Liver (tissue), 9 donors: Measurements from ENCODE around the gene SNRPD2. TPM values are rescaled to one million over a fixed set of nuclear protein-coding genes. Genes with fewer than 3 reads are reported as not detected.

Experiments used
- DNase-seq: peaks from one replicate; pipeline ENCODE4 v3.0.0-alpha.2; 2017; ENCODE audit warnings: low spot score
- H3K27ac ChIP-seq, 2 donors: one replicate each; pipeline ENCODE4 v1.7.0; 2013; ENCODE audit warnings: inconsistent platforms in 2 of 2, low read length in 2 of 2, control low read depth in 1 of 2, low read depth in 1 of 2, mild to moderate bottlenecking in 1 of 2
- H3K27me3 ChIP-seq, 4 donors: one replicate each; pipeline versions ENCODE4 v1.6.1 to v1.7.0; 2013; ENCODE audit warnings: low read length in 3 of 4, inconsistent platforms in 1 of 4, mild to moderate bottlenecking in 1 of 4, moderate library complexity in 1 of 4; ENCODE audit not compliant: control insufficient read depth in 4 of 4, insufficient read depth in 4 of 4
- H3K36me3 ChIP-seq, 4 donors: one replicate each; pipeline versions ENCODE4 v1.6.1 to v1.7.0; 2013; ENCODE audit warnings: low read length in 3 of 4, mild to moderate bottlenecking in 3 of 4, low read depth in 1 of 4, moderate library complexity in 1 of 4; ENCODE audit not compliant: control insufficient read depth in 4 of 4, insufficient read depth in 3 of 4
- H3K4me1 ChIP-seq, 4 donors: one replicate each; pipeline versions ENCODE4 v1.6.1 to v1.7.0; 2013; ENCODE audit warnings: low read length in 3 of 4, mild to moderate bottlenecking in 3 of 4, moderate library complexity in 1 of 4; ENCODE audit not compliant: control insufficient read depth in 4 of 4, insufficient read depth in 4 of 4
- H3K4me3 ChIP-seq, 3 donors: one replicate each; pipeline versions ENCODE4 v1.6.1 to v1.7.0; 2013; ENCODE audit warnings: low read length in 3 of 3, control low read depth in 1 of 3, low read depth in 1 of 3, mild to moderate bottlenecking in 1 of 3
- H3K9ac ChIP-seq, 2 donors: one replicate each; pipeline ENCODE4 v1.7.0; 2013; ENCODE audit warnings: low read length in 2 of 2, mild to moderate bottlenecking in 2 of 2, moderate library complexity in 2 of 2, control low read depth in 1 of 2, low read depth in 1 of 2
- H3K9me3 ChIP-seq, 4 donors: one replicate each; pipeline versions ENCODE4 v1.6.1 to v1.7.0; 2013; ENCODE audit warnings: low read length in 3 of 4; ENCODE audit not compliant: control insufficient read depth in 4 of 4
- EGR1 ChIP-seq, 2 donors: IDR thresholded peaks; 2 replicates each; pipeline ENCODE4 v1.6.1; 2016 to 2018; ENCODE audit warnings: antibody characterized with exemption in 2 of 2, low read depth in 2 of 2
- FOXA1 ChIP-seq: IDR thresholded peaks from 2 replicates; pipeline ENCODE4 v1.6.1; 2016; ENCODE audit warnings: antibody characterized with exemption
- FOXA2 ChIP-seq: IDR thresholded peaks from 2 replicates; pipeline ENCODE4 v1.6.1; 2016; ENCODE audit warnings: antibody characterized with exemption
- GABPA ChIP-seq, 2 donors: IDR thresholded peaks in 1 of 2; conservative IDR thresholded peaks in 1 of 2; 2 replicates each; pipeline ENCODE4 v1.6.1; 2016; ENCODE audit warnings: antibody characterized with exemption in 2 of 2, mild to moderate bottlenecking in 1 of 2, moderate library complexity in 1 of 2
- HNF4A ChIP-seq, 2 donors: conservative IDR thresholded peaks; 2 replicates each; pipeline ENCODE4 v1.6.1; 2016; ENCODE audit warnings: antibody characterized with exemption in 2 of 2, mild to moderate bottlenecking in 2 of 2
- HNF4G ChIP-seq: IDR thresholded peaks from 2 replicates; pipeline ENCODE4 v1.6.1; 2016; ENCODE audit warnings: antibody characterized with exemption
- JUND ChIP-seq, 2 donors: IDR thresholded peaks; 2 replicates each; pipeline ENCODE4 v1.6.1; 2016; ENCODE audit warnings: antibody characterized with exemption in 2 of 2
- NR2F2 ChIP-seq: IDR thresholded peaks from 2 replicates; pipeline ENCODE4 v1.6.1; 2016; ENCODE audit warnings: antibody characterized with exemption
- RAD21 ChIP-seq, 2 donors: IDR thresholded peaks; 2 replicates each; pipeline ENCODE4 v1.6.1; 2016; ENCODE audit warnings: antibody characterized with exemption in 2 of 2, mild to moderate bottlenecking in 2 of 2
- RXRA ChIP-seq, 2 donors: IDR thresholded peaks; 2 replicates each; pipeline ENCODE4 v1.6.1; 2017 to 2018; ENCODE audit warnings: antibody characterized with exemption in 2 of 2, mild to moderate bottlenecking in 1 of 2
- SP1 ChIP-seq: IDR thresholded peaks from 2 replicates; pipeline ENCODE4 v1.6.1; 2018; ENCODE audit warnings: antibody characterized with exemption, mild to moderate bottlenecking
- TAF1 ChIP-seq: conservative IDR thresholded peaks from 2 replicates; pipeline ENCODE4 v1.6.1; 2016; ENCODE audit warnings: antibody characterized with exemption, mild to moderate bottlenecking
- YY1 ChIP-seq: IDR thresholded peaks from 2 replicates; pipeline ENCODE4 v1.6.1; 2016; ENCODE audit warnings: antibody characterized with exemption, mild to moderate bottlenecking
- WGBS: extraction: QIAGEN DNeasy Blood & Tissue Kit; methylation state at CpG from one replicate; pipeline ENCODE4 v1.1.7; 2013; 5-methylcytosine and 5-hydroxymethylcytosine counted together
- polyA plus RNA-seq, 2 donors: library from polyadenylated mRNA; stranded (reverse) in 1 of 2; unstranded in 1 of 2; fragments of 200-250 nt in 1 of 2; fragments of >200 nt in 1 of 2; fragmentation: Nextera tagmentation in 1 of 2; extraction: Ambion mirVana in 1 of 2; gene quantifications; one replicate each; pipeline versions ENCODE4 v1.2.1 to v1.2.3, GENCODE V29; 2013 to 2015
- total RNA-seq, 2 donors: library from RNA; depleted of rRNA; stranded (reverse); fragments of >200 nt; gene quantifications; one replicate each; pipeline ENCODE4 v1.2.3, GENCODE V29; 2014
- TF ChIP-seq, protein P1 (sequence below): IDR thresholded peaks from 2 replicates; pipeline ENCODE4 v1.6.1; 2016; ENCODE audit warnings: antibody characterized with exemption
- TF ChIP-seq, protein P2 (sequence below): fragments of 150-350 bp; IDR thresholded peaks from 2 replicates; pipeline ENCODE4 v1.5.1; 2017; ENCODE audit warnings: improper control_type of control experiment, low read depth, low read length; ENCODE audit not compliant: missing input control
- TF ChIP-seq, protein P3 (sequence below): IDR thresholded peaks from 2 replicates; pipeline ENCODE4 v1.6.1; 2016; ENCODE audit warnings: antibody characterized with exemption
- TF ChIP-seq, protein P4 (sequence below): IDR thresholded peaks from 2 replicates; pipeline ENCODE4 v1.6.1; 2016; ENCODE audit warnings: antibody characterized with exemption
- TF ChIP-seq, protein P5 (sequence below): IDR thresholded peaks from 2 replicates; pipeline ENCODE4 v1.6.1; 2016; ENCODE audit warnings: antibody characterized with exemption, mild to moderate bottlenecking
- donor health status: healthy.
- donor health status: healthy.
- donor health status: healthy.
- donor health status: healthy.
- donor health status: healthy.

Gene SNRPD2
- total and polyA plus RNA-seq, 4 donors = 38.6 to 175 (median 90.5) TPM

DNA sequence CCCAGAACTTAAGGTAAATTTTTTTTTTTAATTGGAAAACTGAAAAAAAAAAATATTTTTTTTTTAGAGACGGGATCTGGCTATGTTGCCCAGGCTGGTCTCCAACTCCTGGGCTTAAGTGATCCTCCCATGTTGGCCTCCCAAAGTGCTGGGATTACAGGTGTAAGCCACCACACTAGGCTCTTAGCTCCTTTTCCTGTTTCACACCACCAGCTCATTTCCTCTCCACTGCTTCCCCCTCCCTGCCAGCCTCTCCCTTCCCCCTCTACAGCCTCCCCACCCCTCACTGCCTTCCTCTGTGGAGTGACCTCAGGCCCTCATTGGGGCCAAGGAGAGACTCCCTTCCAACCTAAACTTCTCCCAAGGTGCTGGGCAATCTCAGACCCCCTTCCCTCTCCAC lies 28.0 kb downstream of the SNRPD2 start:
- TF ChIP-seq FOXA2 (no peak), RXRA (IDR thresholded peaks at IDR 0.05) (no peak), EGR1 (IDR thresholded peaks at IDR 0.05; ENCODE audit: low read depth in 2 of 2) (no peak), TAF1 (no peak), YY1 (no peak), NR2F2 (no peak), HNF4A (conservative IDR thresholded peaks at IDR 0.05) (no peak), GABPA (IDR thresholded peaks at IDR 0.05 in 1 of 2, conservative IDR thresholded peaks at IDR 0.05 in 1 of 2) (no peak), RAD21 (IDR thresholded peaks at IDR 0.05) (no peak), SP1 (no peak), FOXA1 (no peak), HNF4G (no peak), JUND (IDR thresholded peaks at IDR 0.05) (no peak)
- TF ChIP-seq, protein P1, sequence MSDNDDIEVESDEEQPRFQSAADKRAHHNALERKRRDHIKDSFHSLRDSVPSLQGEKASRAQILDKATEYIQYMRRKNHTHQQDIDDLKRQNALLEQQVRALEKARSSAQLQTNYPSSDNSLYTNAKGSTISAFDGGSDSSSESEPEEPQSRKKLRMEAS = no peak
- TF ChIP-seq, protein P2, sequence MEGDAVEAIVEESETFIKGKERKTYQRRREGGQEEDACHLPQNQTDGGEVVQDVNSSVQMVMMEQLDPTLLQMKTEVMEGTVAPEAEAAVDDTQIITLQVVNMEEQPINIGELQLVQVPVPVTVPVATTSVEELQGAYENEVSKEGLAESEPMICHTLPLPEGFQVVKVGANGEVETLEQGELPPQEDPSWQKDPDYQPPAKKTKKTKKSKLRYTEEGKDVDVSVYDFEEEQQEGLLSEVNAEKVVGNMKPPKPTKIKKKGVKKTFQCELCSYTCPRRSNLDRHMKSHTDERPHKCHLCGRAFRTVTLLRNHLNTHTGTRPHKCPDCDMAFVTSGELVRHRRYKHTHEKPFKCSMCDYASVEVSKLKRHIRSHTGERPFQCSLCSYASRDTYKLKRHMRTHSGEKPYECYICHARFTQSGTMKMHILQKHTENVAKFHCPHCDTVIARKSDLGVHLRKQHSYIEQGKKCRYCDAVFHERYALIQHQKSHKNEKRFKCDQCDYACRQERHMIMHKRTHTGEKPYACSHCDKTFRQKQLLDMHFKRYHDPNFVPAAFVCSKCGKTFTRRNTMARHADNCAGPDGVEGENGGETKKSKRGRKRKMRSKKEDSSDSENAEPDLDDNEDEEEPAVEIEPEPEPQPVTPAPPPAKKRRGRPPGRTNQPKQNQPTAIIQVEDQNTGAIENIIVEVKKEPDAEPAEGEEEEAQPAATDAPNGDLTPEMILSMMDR = no peak
- TF ChIP-seq, protein P3, sequence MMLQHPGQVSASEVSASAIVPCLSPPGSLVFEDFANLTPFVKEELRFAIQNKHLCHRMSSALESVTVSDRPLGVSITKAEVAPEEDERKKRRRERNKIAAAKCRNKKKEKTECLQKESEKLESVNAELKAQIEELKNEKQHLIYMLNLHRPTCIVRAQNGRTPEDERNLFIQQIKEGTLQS = no peak
- TF ChIP-seq, protein P4, sequence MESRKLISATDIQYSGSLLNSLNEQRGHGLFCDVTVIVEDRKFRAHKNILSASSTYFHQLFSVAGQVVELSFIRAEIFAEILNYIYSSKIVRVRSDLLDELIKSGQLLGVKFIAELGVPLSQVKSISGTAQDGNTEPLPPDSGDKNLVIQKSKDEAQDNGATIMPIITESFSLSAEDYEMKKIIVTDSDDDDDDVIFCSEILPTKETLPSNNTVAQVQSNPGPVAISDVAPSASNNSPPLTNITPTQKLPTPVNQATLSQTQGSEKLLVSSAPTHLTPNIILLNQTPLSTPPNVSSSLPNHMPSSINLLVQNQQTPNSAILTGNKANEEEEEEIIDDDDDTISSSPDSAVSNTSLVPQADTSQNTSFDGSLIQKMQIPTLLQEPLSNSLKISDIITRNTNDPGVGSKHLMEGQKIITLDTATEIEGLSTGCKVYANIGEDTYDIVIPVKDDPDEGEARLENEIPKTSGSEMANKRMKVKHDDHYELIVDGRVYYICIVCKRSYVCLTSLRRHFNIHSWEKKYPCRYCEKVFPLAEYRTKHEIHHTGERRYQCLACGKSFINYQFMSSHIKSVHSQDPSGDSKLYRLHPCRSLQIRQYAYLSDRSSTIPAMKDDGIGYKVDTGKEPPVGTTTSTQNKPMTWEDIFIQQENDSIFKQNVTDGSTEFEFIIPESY = no peak
- TF ChIP-seq, protein P5, sequence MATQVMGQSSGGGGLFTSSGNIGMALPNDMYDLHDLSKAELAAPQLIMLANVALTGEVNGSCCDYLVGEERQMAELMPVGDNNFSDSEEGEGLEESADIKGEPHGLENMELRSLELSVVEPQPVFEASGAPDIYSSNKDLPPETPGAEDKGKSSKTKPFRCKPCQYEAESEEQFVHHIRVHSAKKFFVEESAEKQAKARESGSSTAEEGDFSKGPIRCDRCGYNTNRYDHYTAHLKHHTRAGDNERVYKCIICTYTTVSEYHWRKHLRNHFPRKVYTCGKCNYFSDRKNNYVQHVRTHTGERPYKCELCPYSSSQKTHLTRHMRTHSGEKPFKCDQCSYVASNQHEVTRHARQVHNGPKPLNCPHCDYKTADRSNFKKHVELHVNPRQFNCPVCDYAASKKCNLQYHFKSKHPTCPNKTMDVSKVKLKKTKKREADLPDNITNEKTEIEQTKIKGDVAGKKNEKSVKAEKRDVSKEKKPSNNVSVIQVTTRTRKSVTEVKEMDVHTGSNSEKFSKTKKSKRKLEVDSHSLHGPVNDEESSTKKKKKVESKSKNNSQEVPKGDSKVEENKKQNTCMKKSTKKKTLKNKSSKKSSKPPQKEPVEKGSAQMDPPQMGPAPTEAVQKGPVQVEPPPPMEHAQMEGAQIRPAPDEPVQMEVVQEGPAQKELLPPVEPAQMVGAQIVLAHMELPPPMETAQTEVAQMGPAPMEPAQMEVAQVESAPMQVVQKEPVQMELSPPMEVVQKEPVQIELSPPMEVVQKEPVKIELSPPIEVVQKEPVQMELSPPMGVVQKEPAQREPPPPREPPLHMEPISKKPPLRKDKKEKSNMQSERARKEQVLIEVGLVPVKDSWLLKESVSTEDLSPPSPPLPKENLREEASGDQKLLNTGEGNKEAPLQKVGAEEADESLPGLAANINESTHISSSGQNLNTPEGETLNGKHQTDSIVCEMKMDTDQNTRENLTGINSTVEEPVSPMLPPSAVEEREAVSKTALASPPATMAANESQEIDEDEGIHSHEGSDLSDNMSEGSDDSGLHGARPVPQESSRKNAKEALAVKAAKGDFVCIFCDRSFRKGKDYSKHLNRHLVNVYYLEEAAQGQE = no peak
- Histone ChIP-seq H3K4me1 (peaks cover 0 to 8% (median 2%) of the 10 kb centered on the region in 4 donors), H3K36me3 (no peaks in the 10 kb centered on the region), H3K4me3 (no peak overlapping the region), H3K27ac (no peak overlapping the region), H3K27me3 (peaks cover 0 to 5% (median 2%) of the 10 kb centered on the region in 4 donors), H3K9me3 (no peaks in the 10 kb centered on the region), H3K9ac (no peak overlapping the region)
- 86% methylated on average over 1 of the region's 1 CpG for WGBS
- DNase-seq = no peak
